IPS-18a (cell line): ENCODE results near the gene WNT11.

ENCODE experiments used
- H3K27ac ChIP-seq: one replicate; pipeline ENCODE4 v1.5.1; 2013; ENCODE audit warnings: low read length
- H3K27me3 ChIP-seq: one replicate; pipeline ENCODE4 v1.6.1; 2013; ENCODE audit warnings: mild to moderate bottlenecking, low read length; ENCODE audit not compliant: control insufficient read depth, insufficient read depth
- H3K36me3 ChIP-seq: one replicate; pipeline ENCODE4 v1.6.1; 2013; ENCODE audit warnings: low read depth, low read length; ENCODE audit not compliant: control insufficient read depth
- H3K4me1 ChIP-seq: one replicate; pipeline ENCODE4 v1.6.1; 2013; ENCODE audit warnings: low read depth, low read length; ENCODE audit not compliant: control insufficient read depth
- H3K4me3 ChIP-seq: one replicate; pipeline ENCODE4 v1.5.1; 2013; ENCODE audit warnings: low read length
- H3K9ac ChIP-seq: one replicate; pipeline ENCODE4 v1.6.1; 2013; ENCODE audit warnings: mild to moderate bottlenecking, low read length, moderate library complexity
- H3K9me3 ChIP-seq: one replicate; pipeline ENCODE4 v1.6.1; 2013; ENCODE audit warnings: low read depth, low read length; ENCODE audit not compliant: control insufficient read depth

Gene WNT11

GRCh38 chr11:76244316-76244851 lies 38.1 kb upstream of the WNT11 start:
- Histone ChIP-seq H3K4me1 (no peaks in the 10 kb centered on the region), H3K4me3 (no peak overlapping the region), H3K36me3 (no peaks in the 10 kb centered on the region), H3K27ac (no peak overlapping the region), H3K9me3 (no peaks in the 10 kb centered on the region), H3K9ac (no peak overlapping the region), H3K27me3 (peaks cover 22% of the 10 kb centered on the region)

GRCh38 chr11:76243957-76244285 lies 37.6 kb upstream of the WNT11 start:
- peak overlapping the region; percentile 16 for H3K4me3 ChIP-seq
- H3K36me3 ChIP-seq = no peaks in the 10 kb centered on the region
- no peaks in the 10 kb centered on the region for H3K9me3 ChIP-seq
- H3K9ac ChIP-seq = no peak overlapping the region
- no peaks in the 10 kb centered on the region for H3K4me1 ChIP-seq
- H3K27me3 ChIP-seq = peaks cover 22% of the 10 kb centered on the region
- no peak overlapping the region for H3K27ac ChIP-seq

DNA sequence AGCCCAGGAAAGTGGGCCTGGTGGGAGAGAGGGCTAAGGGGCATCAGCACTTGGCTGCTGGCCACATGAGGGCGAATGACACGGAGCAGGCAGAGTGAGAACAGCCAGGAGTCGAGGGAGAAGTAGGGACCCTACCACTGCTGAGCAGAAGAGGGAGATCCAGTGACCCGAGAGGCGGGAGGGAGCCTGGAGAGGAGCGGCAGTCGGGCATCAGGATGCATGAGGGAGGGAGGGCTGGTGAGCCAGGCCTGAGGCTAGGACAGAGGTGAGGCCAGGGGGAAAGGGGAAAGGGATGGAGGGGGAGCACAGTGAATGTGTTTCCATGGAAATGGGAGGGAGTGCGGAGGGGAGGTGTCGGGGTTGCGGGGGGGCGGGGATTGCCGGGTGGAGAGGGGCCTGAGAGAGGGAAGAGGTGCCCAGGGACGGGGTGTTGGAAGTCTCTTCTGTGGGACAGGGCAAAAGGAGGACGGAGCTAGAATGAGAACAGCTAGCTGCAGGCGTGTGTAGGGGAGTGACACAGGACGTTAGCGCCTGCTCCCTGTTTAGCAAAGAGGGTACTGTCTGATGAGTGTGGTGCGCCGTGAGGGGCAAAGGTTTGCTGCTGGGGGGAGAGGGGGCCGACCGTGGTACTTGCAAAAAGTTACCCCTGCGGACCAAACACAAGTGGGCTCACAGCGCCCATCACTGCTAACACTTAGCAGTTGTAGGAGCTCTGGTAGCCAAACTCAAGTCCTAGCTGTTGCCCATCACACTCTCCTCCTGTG lies 37.1 kb upstream of the WNT11 start:
- Histone ChIP-seq H3K27ac (no peak overlapping the region), H3K9ac (no peak overlapping the region), H3K9me3 (no peaks in the 10 kb centered on the region), H3K4me1 (no peaks in the 10 kb centered on the region), H3K27me3 (peaks cover 22% of the 10 kb centered on the region), H3K4me3 (peak overlapping the region; percentile 16), H3K36me3 (no peaks in the 10 kb centered on the region)

- no peak overlapping the region for H3K9ac ChIP-seq
- H3K9me3 ChIP-seq = no peaks in the 10 kb centered on the region
- H3K36me3 ChIP-seq = no peaks in the 10 kb centered on the region
- no peak overlapping the region for H3K27ac ChIP-seq
- no peak overlapping the region for H3K4me3 ChIP-seq
- no peaks in the 10 kb centered on the region for H3K4me1 ChIP-seq
- H3K27me3 ChIP-seq = peaks cover 22% of the 10 kb centered on the region
These were observed 35.9 kb upstream of the WNT11 start for GRCh38 chr11:76242004-76242779.

GRCh38 chr11:76241243-76242000 lies 35.1 kb upstream of the WNT11 start:
- Histone ChIP-seq H3K27me3 (peaks cover 22% of the 10 kb centered on the region), H3K4me3 (no peak overlapping the region), H3K4me1 (no peaks in the 10 kb centered on the region), H3K9ac (no peak overlapping the region), H3K36me3 (no peaks in the 10 kb centered on the region), H3K27ac (no peak overlapping the region), H3K9me3 (no peaks in the 10 kb centered on the region)

- H3K27me3 ChIP-seq = peaks cover 22% of the 10 kb centered on the region
- H3K36me3 ChIP-seq = no peaks in the 10 kb centered on the region
- no peak overlapping the region for H3K9ac ChIP-seq
- H3K4me1 ChIP-seq = no peaks in the 10 kb centered on the region
- H3K27ac ChIP-seq = no peak overlapping the region
- H3K4me3 ChIP-seq = no peak overlapping the region
- no peaks in the 10 kb centered on the region for H3K9me3 ChIP-seq
These were observed 34.4 kb upstream of the WNT11 start for GRCh38 chr11:76240666-76241065.

GRCh38 chr11:76240161-76240540 lies 33.8 kb upstream of the WNT11 start:
- H3K4me3 ChIP-seq = no peak overlapping the region
- H3K27me3 ChIP-seq = peaks cover 22% of the 10 kb centered on the region
- H3K9ac ChIP-seq = no peak overlapping the region
- H3K36me3 ChIP-seq = no peaks in the 10 kb centered on the region
- H3K27ac ChIP-seq = no peak overlapping the region
- H3K9me3 ChIP-seq = no peaks in the 10 kb centered on the region
- H3K4me1 ChIP-seq = no peaks in the 10 kb centered on the region

DNA sequence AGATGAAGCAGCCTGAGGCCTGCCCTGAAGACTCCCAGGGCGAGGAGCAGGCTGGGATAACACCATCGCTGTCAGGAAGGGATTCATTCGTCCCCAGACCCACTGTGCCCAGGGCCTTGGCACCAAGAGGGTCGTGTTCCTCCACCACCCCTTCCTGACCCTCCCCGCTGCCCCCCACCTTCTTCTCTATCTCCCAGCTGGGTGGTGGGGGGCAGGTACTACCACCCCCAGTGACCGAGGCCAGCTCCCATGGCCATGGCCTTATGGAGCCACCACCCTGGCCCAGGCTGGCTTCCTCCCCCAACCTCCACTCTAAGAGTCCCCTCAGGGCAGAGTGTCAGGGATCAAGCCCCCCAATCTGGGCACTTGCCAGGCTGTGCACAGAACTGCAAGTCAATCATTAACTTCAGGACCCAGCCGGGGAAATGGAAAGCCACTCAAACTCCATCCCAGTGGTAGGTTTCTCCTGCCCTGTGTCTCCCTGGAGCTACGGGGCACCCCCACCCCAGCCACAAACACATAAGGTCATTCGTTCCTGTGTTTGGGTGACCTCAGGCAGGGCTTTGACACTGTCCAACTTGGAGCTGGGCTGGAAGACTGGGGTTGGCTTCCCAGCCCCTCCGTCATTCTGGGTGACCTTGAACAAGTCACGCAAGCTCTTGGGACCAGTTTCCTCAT lies 33.3 kb upstream of the WNT11 start:
- no peak overlapping the region for H3K27ac ChIP-seq
- peaks cover 1% of the 10 kb centered on the region for H3K4me1 ChIP-seq
- H3K27me3 ChIP-seq = peaks cover 19% of the 10 kb centered on the region
- H3K9me3 ChIP-seq = no peaks in the 10 kb centered on the region
- H3K4me3 ChIP-seq = no peak overlapping the region
- no peak overlapping the region for H3K9ac ChIP-seq
- no peaks in the 10 kb centered on the region for H3K36me3 ChIP-seq

- H3K4me1 ChIP-seq = peaks cover 4% of the 10 kb centered on the region
- H3K9me3 ChIP-seq = no peaks in the 10 kb centered on the region
- H3K4me3 ChIP-seq = no peak overlapping the region
- H3K36me3 ChIP-seq = no peaks in the 10 kb centered on the region
- H3K9ac ChIP-seq = no peak overlapping the region
- peaks cover 20% of the 10 kb centered on the region for H3K27me3 ChIP-seq
- H3K27ac ChIP-seq = no peak overlapping the region
These were observed 32.2 kb upstream of the WNT11 start for GRCh38 chr11:76238551-76238950.

GRCh38 chr11:76237914-76238313 lies 31.6 kb upstream of the WNT11 start:
- H3K36me3 ChIP-seq = no peaks in the 10 kb centered on the region
- H3K9me3 ChIP-seq = no peaks in the 10 kb centered on the region
- peaks cover 4% of the 10 kb centered on the region for H3K4me1 ChIP-seq
- no peak overlapping the region for H3K4me3 ChIP-seq
- H3K27ac ChIP-seq = no peak overlapping the region
- H3K27me3 ChIP-seq = peaks cover 21% of the 10 kb centered on the region
- no peak overlapping the region for H3K9ac ChIP-seq
